ENCODE measurements around the gene TRIOBP.
"Not testable (repeated sequence)": the region's sequence is repeated elsewhere in the genome, so short reads cannot be mapped to it uniquely, and the experiment has no call there.

The TRIOBP gene

GRCh38 chr22:37715760-37716159, 18.9 kb downstream of the TRIOBP start:
- Mint-ChIP-seq H3K9me3 (no peaks in the 10 kb centered on the region), H3K4me1 (ENCODE audit: low read depth) (no peaks in the 10 kb centered on the region), H3K4me3 (no peak overlapping the region), H3K36me3 (ENCODE audit: low read depth) (no peaks in the 10 kb centered on the region), H3K27ac (no peak overlapping the region), H3K27me3 (ENCODE audit: low read depth) (no peaks in the 10 kb centered on the region)
- DNase-seq (ENCODE audit: low spot score): no peak

GRCh38 chr22:37716708-37717107, 19.9 kb downstream of the TRIOBP start:
- Mint-ChIP-seq H3K36me3 (ENCODE audit: low read depth) (no peaks in the 10 kb centered on the region), H3K9me3 (no peaks in the 10 kb centered on the region)
- DNase-seq (ENCODE audit: low spot score): no peak

GRCh38 chr22:37717235-37717634, 20.4 kb downstream of the TRIOBP start:
- H3K36me3 Mint-ChIP-seq (ENCODE audit: low read depth); H3K27ac Mint-ChIP-seq; H3K4me3 Mint-ChIP-seq; H3K9me3 Mint-ChIP-seq; H3K4me1 Mint-ChIP-seq (ENCODE audit: low read depth); DNase-seq (ENCODE audit: low spot score); H3K27me3 Mint-ChIP-seq (ENCODE audit: low read depth): not testable (repeated sequence)

More at GRCh38 chr22:37716708-37717107, 19.9 kb downstream of the TRIOBP start:
- Mint-ChIP-seq H3K27me3 (ENCODE audit: low read depth) (no peaks in the 10 kb centered on the region), H3K4me1 (ENCODE audit: low read depth) (no peaks in the 10 kb centered on the region), H3K27ac (no peak overlapping the region), H3K4me3 (no peak overlapping the region)

DNA sequence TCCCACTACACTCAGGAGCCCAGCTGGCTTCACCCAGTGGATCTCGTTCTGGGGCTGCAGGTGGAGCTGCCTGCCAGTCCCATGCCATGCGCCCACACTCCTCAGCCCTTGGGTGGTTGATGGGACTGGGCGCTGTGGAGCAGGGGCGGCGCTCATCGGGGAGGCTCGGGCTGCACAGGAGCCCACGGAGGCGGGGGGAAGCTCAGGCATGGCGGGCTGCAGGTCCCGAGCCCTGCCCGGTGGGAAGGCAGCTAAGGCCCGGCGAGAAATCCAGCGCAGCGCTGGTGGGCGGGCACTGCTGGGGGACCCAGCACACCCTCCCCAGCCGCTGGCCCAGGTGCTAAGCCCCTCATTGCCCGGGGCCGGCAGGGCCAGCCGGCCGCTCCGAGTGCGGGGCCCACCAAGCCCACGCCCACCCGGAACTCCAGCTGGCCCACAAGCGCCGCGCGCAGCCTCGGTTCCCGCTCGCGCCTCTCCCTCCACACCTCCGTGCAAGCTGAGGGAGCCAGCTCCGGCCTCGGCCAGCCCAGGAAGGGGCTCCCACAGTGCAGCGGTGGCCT, 21.0 kb downstream of the TRIOBP start:
- DNase-seq (ENCODE audit: low spot score); H3K27ac Mint-ChIP-seq; H3K9me3 Mint-ChIP-seq; H3K4me1 Mint-ChIP-seq (ENCODE audit: low read depth); H3K36me3 Mint-ChIP-seq (ENCODE audit: low read depth); H3K27me3 Mint-ChIP-seq (ENCODE audit: low read depth); H3K4me3 Mint-ChIP-seq: not testable (repeated sequence)

DNA sequence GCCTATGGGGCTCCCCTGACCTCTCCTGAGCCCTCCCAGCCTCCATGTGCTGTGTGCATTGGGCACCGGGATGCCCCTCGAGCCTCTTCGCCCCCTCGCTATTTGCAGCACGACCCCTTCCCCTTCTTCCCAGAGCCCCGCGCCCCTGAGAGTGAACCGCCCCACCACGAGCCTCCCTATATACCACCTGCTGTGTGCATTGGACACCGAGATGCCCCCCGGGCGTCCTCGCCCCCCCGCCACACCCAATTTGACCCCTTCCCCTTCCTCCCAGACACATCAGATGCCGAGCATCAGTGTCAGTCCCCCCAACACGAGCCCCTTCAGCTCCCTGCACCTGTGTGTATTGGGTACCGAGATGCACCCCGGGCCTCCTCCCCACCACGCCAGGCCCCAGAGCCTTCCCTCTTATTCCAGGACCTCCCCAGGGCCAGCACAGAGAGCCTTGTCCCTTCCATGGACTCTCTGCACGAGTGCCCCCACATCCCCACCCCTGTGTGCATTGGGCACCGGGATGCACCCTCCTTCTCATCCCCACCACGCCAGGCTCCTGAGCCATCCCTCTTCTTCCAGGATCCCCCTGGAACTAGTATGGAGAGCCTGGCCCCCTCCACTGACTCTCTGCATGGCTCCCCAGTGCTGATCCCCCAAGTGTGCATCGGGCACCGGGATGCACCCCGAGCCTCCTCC, 28.8 kb downstream of the TRIOBP start:
- no peak overlapping the region for H3K27ac Mint-ChIP-seq
- no peaks in the 10 kb centered on the region for H3K27me3 Mint-ChIP-seq (ENCODE audit: low read depth)
- no peak for DNase-seq (ENCODE audit: low spot score)
- no peaks in the 10 kb centered on the region for H3K36me3 Mint-ChIP-seq (ENCODE audit: low read depth)
- no peaks in the 10 kb centered on the region for H3K9me3 Mint-ChIP-seq
- H3K4me1 Mint-ChIP-seq (ENCODE audit: low read depth): peaks cover 6% of the 10 kb centered on the region
- no peak overlapping the region for H3K4me3 Mint-ChIP-seq

DNA sequence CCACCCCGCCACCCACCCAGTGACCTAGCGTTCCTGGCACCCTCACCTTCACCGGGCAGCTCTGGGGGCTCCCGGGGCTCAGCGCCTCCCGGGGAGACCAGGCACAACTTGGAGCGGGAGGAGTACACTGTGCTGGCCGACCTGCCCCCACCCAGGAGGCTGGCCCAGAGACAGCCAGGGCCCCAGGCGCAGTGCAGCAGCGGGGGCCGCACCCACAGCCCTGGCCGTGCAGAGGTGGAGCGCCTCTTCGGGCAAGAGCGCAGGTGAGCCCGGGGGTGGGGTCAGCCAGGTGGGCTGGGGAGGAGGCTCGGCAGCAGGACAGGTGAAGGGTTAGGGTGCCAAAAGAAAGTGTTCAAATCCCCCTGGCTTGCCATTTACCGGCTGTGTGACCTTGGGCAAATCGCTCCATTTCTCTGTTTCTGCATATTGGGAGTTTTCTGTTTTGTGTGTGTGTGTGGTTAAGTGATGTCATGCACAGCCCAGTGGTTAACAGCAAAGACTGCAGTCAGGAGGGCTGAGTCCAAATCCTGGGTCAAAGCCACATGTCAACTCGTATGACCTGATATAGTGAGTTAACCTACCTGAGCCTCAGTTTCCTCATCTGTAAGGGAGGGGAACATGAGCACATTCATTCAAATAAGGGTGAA, 29.5 kb downstream of the TRIOBP start:
- Mint-ChIP-seq H3K9me3 (no peaks in the 10 kb centered on the region), H3K27me3 (ENCODE audit: low read depth) (no peaks in the 10 kb centered on the region), H3K27ac (no peak overlapping the region)

DNA sequence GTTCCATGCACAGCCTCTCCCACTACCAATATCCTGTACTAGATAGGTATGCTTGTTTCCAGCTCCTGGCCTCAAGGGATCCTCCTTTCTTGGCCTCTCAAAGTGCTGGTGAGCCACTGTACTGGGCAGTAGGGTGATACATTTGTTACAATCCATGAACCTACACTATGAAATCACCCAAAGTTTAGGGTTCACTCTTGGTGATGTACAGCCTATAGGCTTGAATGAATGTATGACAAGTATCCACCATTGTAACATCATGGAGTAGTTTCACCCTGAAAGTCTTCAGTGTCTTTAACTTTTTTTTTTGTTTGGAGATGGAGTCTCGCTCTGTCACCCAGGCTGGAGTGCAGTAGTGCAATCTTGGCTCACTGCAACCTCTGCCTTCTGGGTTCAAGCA, 31.8 kb downstream of the TRIOBP start:
- DNase-seq (ENCODE audit: low spot score): no peak
- Mint-ChIP-seq H3K4me1 (ENCODE audit: low read depth) (peaks cover 6% of the 10 kb centered on the region), H3K9me3 (no peaks in the 10 kb centered on the region), H3K27me3 (ENCODE audit: low read depth) (no peaks in the 10 kb centered on the region), H3K27ac (no peak overlapping the region), H3K4me3 (no peak overlapping the region), H3K36me3 (ENCODE audit: low read depth) (no peaks in the 10 kb centered on the region)

More for the DNA sequence above, 29.5 kb downstream of the TRIOBP start:
- Mint-ChIP-seq H3K4me1 (ENCODE audit: low read depth) (peaks cover 6% of the 10 kb centered on the region), H3K4me3 (no peak overlapping the region), H3K36me3 (ENCODE audit: low read depth) (no peaks in the 10 kb centered on the region)
- DNase-seq (ENCODE audit: low spot score): no peak

DNA sequence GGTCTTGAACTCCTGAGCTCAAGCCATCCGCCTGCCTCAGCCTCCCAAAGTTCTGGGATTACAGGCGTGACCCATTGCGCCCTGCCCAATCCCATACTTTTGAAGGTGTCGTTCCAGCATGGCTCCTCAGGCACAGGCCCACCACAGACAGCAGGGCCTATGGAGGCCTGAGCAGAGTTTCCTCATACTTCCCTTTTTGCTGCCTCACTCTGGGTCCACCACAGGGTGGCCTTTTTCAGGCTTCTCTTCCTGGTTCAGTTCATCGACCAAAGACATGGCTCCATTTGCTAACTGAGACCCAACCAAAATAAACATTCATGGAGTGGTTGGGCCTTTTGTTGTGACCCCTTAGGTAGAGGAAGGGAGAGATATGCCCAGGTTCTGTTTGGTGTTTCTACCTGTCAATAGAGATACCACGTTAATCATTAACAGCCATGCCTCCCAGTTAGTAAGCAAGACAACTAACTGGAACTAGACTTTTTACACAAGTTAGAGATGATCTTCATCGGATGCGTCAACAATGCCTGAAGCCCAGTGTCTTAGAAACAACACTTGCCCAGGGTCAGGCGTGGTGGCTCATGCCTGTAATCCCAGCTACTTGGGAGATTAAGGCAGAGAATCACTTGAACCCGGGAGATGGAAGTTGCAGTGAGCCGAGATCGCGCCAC, 35.1 kb downstream of the TRIOBP start:
- no peak overlapping the region for H3K4me3 Mint-ChIP-seq
- no peaks in the 10 kb centered on the region for H3K27me3 Mint-ChIP-seq (ENCODE audit: low read depth)
- no peaks in the 10 kb centered on the region for H3K9me3 Mint-ChIP-seq
- H3K4me1 Mint-ChIP-seq (ENCODE audit: low read depth): peaks cover 3% of the 10 kb centered on the region
- H3K27ac Mint-ChIP-seq: no peak overlapping the region
- H3K36me3 Mint-ChIP-seq (ENCODE audit: low read depth): no peaks in the 10 kb centered on the region
- no peak for DNase-seq (ENCODE audit: low spot score)

DNA sequence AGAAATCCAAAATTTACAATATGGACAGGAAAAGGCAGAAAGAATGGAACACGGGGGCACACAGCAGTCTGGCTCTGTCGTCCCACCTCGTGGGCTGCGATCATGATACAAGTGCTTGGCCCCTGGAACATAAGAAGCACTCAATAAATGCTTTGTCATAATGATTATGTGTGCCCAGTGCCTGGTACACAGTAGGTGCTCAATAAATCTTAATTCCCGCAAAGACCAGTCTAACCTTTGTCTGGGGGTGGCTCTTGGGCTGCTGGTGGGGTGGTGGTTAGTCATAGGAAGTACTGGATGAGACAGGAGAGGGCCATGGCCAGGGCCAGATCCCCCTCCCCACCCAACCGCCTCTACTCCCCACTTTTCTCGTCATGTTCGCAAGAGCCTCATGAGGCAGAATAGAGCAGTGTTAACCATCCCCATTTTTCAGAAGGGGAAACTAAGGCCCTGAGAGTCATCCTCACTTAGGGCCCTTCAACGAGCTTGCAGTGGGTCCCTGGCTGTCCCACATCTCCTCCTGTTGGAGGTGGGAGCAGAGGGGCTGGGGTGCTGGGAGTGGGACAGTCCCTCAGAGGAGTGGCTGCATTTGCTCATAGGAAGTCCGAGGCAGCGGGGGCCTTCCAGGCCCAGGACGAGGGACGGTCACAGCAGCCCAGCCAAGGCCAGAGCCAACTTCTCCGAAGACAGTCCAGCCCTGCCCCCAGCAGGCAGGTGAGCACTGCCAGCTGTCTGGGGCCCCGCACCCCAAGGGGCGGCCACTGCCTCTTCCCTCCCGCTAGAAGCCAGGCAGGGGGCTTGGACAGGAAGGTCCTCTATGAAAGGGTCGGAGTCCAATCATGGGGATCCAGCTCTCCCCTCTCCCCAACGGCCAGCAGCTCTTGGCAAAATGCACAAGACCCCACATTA, 36.1 kb downstream of the TRIOBP start:
- H3K4me3 Mint-ChIP-seq: no peak overlapping the region
- no peaks in the 10 kb centered on the region for H3K27me3 Mint-ChIP-seq (ENCODE audit: low read depth)
- no peak overlapping the region for H3K27ac Mint-ChIP-seq
- no peaks in the 10 kb centered on the region for H3K36me3 Mint-ChIP-seq (ENCODE audit: low read depth)
- peaks cover 3% of the 10 kb centered on the region for H3K4me1 Mint-ChIP-seq (ENCODE audit: low read depth)
- H3K9me3 Mint-ChIP-seq: no peaks in the 10 kb centered on the region
- no peak for DNase-seq (ENCODE audit: low spot score)

GRCh38 chr22:37733625-37734401, 37.0 kb downstream of the TRIOBP start:
- Mint-ChIP-seq H3K36me3 (ENCODE audit: low read depth) (no peaks in the 10 kb centered on the region), H3K4me1 (ENCODE audit: low read depth) (no peaks in the 10 kb centered on the region), H3K4me3 (no peak overlapping the region), H3K27me3 (ENCODE audit: low read depth) (no peaks in the 10 kb centered on the region), H3K9me3 (no peaks in the 10 kb centered on the region), H3K27ac (no peak overlapping the region)
- no peak for DNase-seq (ENCODE audit: low spot score)

DNA sequence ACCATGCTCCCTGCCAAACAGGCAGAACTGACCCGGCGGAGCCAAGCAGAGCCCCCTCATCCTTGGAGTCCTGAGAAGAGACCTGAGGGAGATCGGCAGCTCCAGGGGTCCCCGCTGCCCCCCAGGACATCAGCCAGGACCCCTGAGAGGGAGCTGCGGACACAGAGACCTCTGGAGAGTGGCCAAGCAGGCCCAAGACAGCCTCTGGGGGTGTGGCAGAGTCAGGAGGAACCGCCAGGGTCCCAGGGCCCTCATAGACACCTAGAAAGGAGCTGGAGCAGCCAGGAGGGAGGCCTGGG, 37.5 kb downstream of the TRIOBP start:
- Mint-ChIP-seq H3K27me3 (ENCODE audit: low read depth) (no peaks in the 10 kb centered on the region), H3K4me1 (ENCODE audit: low read depth) (no peaks in the 10 kb centered on the region), H3K27ac (no peak overlapping the region)

DNA sequence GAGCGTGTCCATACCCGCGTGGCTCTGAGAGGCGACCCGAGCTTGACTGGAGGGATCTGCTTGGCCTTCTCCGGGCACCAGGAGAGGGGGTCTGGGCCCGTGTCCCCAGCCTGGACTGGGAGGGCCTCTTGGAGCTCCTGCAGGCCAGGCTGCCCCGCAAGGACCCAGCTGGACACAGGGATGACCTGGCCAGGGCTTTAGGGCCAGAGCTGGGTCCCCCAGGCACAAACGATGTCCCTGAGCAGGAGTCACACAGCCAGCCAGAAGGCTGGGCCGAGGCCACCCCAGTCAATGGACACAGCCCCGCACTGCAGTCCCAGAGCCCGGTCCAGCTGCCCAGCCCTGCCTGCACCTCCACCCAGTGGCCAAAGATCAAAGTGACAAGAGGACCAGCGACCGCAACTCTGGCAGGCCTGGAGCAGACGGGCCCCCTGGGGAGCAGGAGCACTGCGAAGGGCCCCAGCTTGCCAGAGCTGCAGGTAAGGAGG, 38.2 kb downstream of the TRIOBP start:
- Mint-ChIP-seq H3K27ac (no peak overlapping the region), H3K36me3 (ENCODE audit: low read depth) (no peaks in the 10 kb centered on the region), H3K4me3 (no peak overlapping the region), H3K4me1 (ENCODE audit: low read depth) (no peaks in the 10 kb centered on the region), H3K27me3 (ENCODE audit: low read depth) (no peaks in the 10 kb centered on the region), H3K9me3 (no peaks in the 10 kb centered on the region)
- DNase-seq (ENCODE audit: low spot score): no peak

More for the DNA sequence above, 37.5 kb downstream of the TRIOBP start:
- Mint-ChIP-seq H3K9me3 (no peaks in the 10 kb centered on the region), H3K4me3 (no peak overlapping the region), H3K36me3 (ENCODE audit: low read depth) (no peaks in the 10 kb centered on the region)
- DNase-seq (ENCODE audit: low spot score): no peak

- H3K4me3 Mint-ChIP-seq: no peak overlapping the region
- H3K9me3 Mint-ChIP-seq: no peaks in the 10 kb centered on the region
- peaks cover 5% of the 10 kb centered on the region for H3K4me1 Mint-ChIP-seq (ENCODE audit: low read depth)
Observed at GRCh38 chr22:37739035-37739434, 42.2 kb downstream of the TRIOBP start.

More at GRCh38 chr22:37739035-37739434, 42.2 kb downstream of the TRIOBP start:
- Mint-ChIP-seq H3K36me3 (ENCODE audit: low read depth) (no peaks in the 10 kb centered on the region), H3K27ac (no peak overlapping the region), H3K27me3 (ENCODE audit: low read depth) (no peaks in the 10 kb centered on the region)
- DNase-seq (ENCODE audit: low spot score): no peak

Measured in T-helper 2 cell treated with Interferon-gamma antibody and Interleukin-4, amounts not matched to agents 5 μg/mL and 100 μg/mL, for 36 hours (primary cell).